Measurements from ENCODE around the gene ELK4.

Gene ELK4

DNA sequence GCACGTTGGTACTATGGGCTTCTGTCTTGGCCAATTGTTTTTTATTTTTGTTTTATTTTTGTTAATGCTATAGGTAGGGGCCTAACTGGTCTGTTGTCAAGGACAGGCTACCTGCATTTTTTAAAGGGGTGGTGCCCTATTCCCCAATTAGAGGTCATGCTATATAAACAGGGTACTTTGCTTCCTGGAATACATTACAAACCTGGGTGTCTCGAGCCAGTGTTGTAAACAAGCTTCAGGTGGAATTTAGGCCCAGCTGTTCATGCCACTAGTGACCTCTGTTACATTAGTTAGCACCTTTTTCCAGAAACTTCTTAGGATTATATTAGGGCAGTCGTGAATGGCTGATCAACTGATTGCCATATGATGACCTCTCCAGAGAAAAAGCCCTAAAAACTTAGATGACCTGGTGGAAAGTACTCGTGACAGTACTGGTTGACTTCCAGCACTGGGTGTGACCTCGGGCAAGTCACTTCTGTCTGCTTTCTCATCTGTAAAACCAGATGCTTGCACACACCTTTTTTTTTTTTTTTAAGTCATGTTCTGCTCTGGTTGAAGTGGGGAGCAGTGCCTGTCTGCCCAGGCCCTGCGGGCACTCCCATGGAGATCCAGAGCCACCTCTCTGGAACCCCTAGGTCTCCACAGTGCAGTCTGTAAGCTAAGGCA, 46.5 kb downstream of the ELK4 start:
- H3K4me3 ChIP-seq: no peak overlapping the region
- H3K27ac ChIP-seq: no peak overlapping the region
- no peak for TF ChIP-seq Cebpa-rat (IDR thresholded peaks at IDR 0.05)
- peaks cover 42% of the 10 kb centered on the region for H3K4me1 ChIP-seq
- no peaks in the 10 kb centered on the region for H3K36me3 ChIP-seq
- no peaks in the 10 kb centered on the region for H3K9me3 ChIP-seq
- no peak overlapping the region for H3K9ac ChIP-seq
- H4K20me1 ChIP-seq: no peaks in the 10 kb centered on the region
- no peaks in the 10 kb centered on the region for H3K27me3 ChIP-seq
- no peak overlapping the region for H3K4me2 ChIP-seq

DNA sequence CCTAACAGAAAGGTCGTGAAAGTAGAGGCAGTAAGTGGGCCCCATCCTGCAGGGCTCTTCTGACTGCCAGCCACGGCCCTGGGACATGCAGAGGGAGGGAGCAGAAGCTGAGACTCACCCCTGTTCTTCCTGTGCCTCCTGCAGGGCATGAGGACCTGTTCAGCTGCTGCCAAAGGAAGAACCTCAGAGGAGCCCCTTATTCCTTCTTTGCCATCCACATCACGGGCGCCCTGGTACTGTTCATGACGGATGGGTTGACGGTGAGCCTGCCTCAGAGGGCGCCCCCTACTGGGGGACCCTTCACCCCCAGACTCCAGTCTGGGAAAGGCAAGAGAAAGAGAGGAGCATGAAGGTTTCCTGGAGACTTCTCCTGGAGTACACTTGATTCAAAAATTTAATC, 47.1 kb downstream of the ELK4 start:
- Histone ChIP-seq H3K9me3 (no peaks in the 10 kb centered on the region), H3K4me1 (peaks cover 39% of the 10 kb centered on the region), H3K27ac (no peak overlapping the region), H3K4me2 (no peak overlapping the region), H3K27me3 (no peaks in the 10 kb centered on the region), H3K9ac (no peak overlapping the region), H3K4me3 (no peak overlapping the region), H4K20me1 (no peaks in the 10 kb centered on the region), H3K36me3 (no peaks in the 10 kb centered on the region)
- no peak for TF ChIP-seq Cebpa-rat (IDR thresholded peaks at IDR 0.05)

DNA sequence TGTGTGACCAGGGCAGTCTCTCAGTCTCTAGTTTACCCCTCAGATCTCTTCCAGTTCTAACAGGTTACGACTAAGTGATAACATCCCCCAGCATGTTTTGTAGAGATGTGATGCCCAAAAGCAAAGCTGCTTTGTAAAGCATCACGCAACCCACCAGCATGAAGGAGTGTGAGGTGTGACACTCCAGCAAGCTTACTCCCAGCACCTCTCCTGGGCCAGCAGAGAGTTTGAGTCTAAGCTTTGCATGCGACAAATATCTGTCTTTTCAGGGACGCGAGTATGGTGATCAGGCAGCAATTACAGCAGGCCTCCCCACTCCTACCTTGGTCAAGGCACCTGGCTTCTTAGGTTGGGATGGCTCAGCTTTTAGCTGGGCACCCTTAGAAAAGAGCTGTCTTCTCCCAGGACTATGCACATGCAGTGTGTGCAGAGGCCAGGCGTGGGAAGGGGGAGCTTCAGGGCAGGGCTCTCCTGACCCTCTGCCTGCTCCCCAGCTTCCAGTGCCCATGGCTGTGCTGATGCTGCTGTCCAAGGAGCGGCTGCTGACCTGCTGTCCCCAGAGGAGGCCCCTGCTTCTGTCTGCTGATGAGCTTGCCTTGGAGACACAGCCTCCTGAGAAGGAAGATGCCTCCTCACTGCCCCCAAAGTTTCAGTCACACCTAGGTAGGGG, 48.2 kb downstream of the ELK4 start:
- Histone ChIP-seq H3K27ac (no peak overlapping the region), H4K20me1 (no peaks in the 10 kb centered on the region), H3K36me3 (no peaks in the 10 kb centered on the region), H3K4me1 (peaks cover 35% of the 10 kb centered on the region), H3K4me3 (no peak overlapping the region), H3K27me3 (no peaks in the 10 kb centered on the region), H3K9ac (peak overlapping the region; percentile 7; the same call in 1 of the 2 replicates), H3K4me2 (peak overlapping the region; percentile 75), H3K9me3 (no peaks in the 10 kb centered on the region)
- no peak for TF ChIP-seq Cebpa-rat (IDR thresholded peaks at IDR 0.05)

DNA sequence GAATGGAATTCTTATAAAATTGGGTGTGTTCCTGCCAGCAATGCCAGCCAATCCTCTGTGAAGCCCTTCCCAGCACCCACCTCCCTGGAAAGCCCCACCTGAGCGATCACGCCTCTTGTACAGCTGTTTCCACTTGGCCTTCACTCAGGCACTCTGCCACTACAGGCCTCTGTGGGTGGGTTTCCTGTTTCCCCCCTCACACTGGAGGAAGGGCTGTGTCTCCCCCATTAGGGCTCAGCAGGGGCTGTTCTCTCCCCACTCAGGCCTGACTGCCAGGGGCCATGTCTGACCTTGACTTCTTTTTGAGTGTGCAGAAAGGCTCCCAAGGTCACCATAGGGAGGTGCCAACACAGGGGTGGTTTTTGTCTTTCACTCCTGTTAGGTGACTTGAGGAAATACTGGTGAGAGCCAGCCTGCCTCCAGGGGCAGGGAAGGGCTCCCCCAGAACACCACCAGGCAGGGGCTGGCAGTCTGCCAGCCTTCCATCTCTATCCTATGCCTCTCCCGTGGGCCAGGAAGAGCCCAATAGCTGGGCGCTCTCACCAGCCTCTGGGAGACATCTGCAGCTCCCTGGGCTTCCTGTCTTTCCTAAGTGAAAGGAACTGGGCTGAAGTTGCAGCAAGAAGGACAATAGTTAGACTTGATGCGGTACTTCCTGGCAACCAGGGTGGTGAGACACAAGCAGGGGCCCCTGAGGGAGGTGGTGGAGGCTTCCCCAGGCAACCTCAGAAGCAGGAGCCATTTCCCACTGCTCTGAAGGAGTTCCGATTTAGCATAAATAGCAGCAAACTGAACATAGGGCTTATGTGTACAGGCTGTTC, 49.1 kb downstream of the ELK4 start:
- peak overlapping the region; percentile 40; the same call in 1 of the 2 replicates for H3K27ac ChIP-seq
- H3K4me2 ChIP-seq: peak overlapping the region; percentile 75
- H4K20me1 ChIP-seq: no peaks in the 10 kb centered on the region
- H3K4me1 ChIP-seq: peaks cover 26% of the 10 kb centered on the region
- no peaks in the 10 kb centered on the region for H3K27me3 ChIP-seq
- no peak overlapping the region for H3K4me3 ChIP-seq
- H3K36me3 ChIP-seq: no peaks in the 10 kb centered on the region
- H3K9ac ChIP-seq: peak overlapping the region; percentile 14; the same call in 1 of the 2 replicates
- no peaks in the 10 kb centered on the region for H3K9me3 ChIP-seq
- no peak for TF ChIP-seq Cebpa-rat (IDR thresholded peaks at IDR 0.05)

DNA sequence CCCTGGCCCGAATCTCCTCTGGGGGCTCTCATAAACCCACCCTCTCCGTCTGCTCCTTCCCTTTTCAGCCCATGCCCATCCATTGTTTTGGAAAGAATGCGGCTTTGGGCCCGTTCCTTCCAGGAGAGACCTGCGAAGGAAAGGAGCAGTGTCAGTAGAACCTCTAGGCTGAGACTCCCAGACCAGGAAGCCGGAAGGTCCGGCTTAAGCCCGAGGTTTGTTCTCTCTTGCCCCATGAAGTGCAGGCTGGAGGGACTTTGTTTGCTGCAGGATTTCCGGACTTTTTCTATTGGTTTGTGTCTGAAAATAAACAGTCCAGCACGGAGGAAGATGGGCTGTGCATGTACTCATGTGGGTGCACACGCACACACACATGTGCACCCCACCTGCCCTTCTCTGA, 49.8 kb downstream of the ELK4 start:
- no peaks in the 10 kb centered on the region for H3K27me3 ChIP-seq
- H3K9ac ChIP-seq: peak overlapping the region; percentile 14; the same call in 1 of the 2 replicates
- peaks cover 25% of the 10 kb centered on the region for H3K4me1 ChIP-seq
- no peaks in the 10 kb centered on the region for H3K9me3 ChIP-seq
- no peaks in the 10 kb centered on the region for H4K20me1 ChIP-seq
- no peak for TF ChIP-seq Cebpa-rat (IDR thresholded peaks at IDR 0.05)
- peak overlapping the region; percentile 75 for H3K4me2 ChIP-seq
- peak overlapping the region; percentile 40; the same call in 1 of the 2 replicates for H3K27ac ChIP-seq
- no peaks in the 10 kb centered on the region for H3K36me3 ChIP-seq
- no peak overlapping the region for H3K4me3 ChIP-seq

DNA sequence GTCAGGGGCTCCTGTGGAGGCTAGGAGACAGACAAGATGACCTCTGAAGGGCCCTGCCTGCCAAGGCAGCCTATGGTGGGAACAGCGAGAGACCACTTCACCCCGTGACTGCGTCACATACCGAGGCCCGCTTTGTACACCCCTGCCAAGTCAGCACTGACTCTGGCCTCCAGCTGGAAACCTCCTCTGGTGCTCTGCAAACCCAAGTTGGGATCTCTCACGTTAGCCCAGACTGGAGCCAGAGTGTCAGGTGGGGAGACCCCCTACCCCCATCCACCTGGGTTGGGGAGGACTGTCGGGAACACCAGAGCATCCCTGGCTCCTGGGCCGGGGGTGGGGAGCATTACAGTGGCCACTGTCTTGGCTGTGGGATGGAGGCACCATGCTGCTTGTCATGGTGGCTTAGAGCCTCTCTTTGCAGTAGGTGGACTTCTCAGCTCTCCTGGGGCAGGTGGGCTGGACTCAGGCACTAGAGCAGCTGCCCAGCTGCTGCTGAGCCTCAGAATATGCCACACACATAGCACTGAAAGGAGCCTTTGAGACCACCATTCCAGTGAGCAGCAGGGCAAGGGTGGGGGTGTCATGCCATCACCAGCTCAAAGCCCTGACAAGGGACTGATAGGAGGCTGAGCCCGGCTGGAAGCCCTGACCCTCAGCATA, 50.4 kb downstream of the ELK4 start:
- H3K4me2 ChIP-seq: peak overlapping the region; percentile 75; the same call in 1 of the 2 replicates
- peaks cover 25% of the 10 kb centered on the region for H3K4me1 ChIP-seq
- H3K27me3 ChIP-seq: no peaks in the 10 kb centered on the region
- no peaks in the 10 kb centered on the region for H4K20me1 ChIP-seq
- no peaks in the 10 kb centered on the region for H3K9me3 ChIP-seq
- H3K9ac ChIP-seq: no peak overlapping the region; the same call in 1 of the 2 replicates
- H3K36me3 ChIP-seq: no peaks in the 10 kb centered on the region
- H3K27ac ChIP-seq: no peak overlapping the region
- no peak overlapping the region for H3K4me3 ChIP-seq
- TF ChIP-seq Cebpa-rat (IDR thresholded peaks at IDR 0.05): no peak

DNA sequence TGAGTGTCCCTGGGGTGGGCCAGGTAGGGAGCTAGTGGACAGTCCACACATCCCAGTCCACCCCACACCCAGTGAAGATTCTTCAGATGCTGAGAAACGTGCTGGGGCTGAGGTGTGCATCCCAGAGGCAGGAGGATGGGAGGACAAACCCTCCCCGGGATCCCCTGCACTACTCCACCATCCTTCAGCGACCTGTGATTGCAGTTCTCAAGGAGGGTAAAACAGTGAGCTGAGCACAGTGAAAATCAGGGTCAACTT, 51.0 kb downstream of the ELK4 start:
- no peaks in the 10 kb centered on the region for H3K9me3 ChIP-seq

DNA sequence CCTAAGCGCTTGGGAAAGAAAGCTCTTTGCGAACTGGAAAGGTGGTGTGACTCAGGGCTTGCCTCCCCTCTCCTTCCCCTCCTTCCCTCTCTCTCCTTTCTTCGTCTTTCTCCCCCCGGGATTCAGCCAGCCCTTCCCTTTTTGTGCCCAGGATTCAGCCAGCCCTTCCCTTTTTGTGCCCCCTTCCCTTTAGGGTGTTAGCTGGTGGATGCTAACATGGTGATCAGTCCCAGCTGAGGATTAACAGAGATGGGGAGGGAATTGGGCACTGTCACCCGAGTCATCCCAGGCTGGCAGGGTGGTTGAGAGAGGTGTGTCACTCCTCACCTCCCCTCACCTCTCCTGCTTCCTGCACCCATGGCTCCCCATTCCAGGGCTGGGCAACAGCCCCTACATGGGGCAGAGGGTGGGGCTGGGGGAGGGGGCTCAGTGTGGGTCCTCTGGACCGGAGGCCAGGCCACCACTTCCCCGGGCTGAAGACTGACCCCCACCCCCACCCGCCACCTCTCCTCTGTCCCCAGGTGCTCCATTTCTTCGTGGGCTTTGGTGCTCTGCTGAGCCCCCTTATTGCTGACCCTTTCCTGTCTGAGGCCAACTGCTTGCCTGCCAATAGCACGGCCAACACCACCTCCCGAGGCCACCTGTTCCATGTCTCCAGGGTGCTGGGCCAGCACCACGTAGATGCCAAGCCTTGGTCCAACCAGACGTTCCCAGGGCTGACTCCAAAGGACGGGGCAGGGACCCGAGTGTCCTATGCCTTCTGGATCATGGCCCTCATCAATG, 51.5 kb downstream of the ELK4 start:
- H3K27me3 ChIP-seq: no peaks in the 10 kb centered on the region
- TF ChIP-seq Cebpa-rat (IDR thresholded peaks at IDR 0.05): no peak
- H3K27ac ChIP-seq: no peak overlapping the region
- no peaks in the 10 kb centered on the region for H3K36me3 ChIP-seq
- H4K20me1 ChIP-seq: no peaks in the 10 kb centered on the region
- H3K9ac ChIP-seq: no peak overlapping the region
- H3K4me3 ChIP-seq: no peak overlapping the region
- H3K4me1 ChIP-seq: peaks cover 25% of the 10 kb centered on the region
- H3K9me3 ChIP-seq: no peaks in the 10 kb centered on the region
- H3K4me2 ChIP-seq: no peak overlapping the region

More for the DNA sequence above, 51.0 kb downstream of the ELK4 start:
- no peak overlapping the region for H3K9ac ChIP-seq
- H3K4me1 ChIP-seq: peaks cover 25% of the 10 kb centered on the region
- H4K20me1 ChIP-seq: no peaks in the 10 kb centered on the region
- no peak for TF ChIP-seq Cebpa-rat (IDR thresholded peaks at IDR 0.05)
- H3K4me2 ChIP-seq: no peak overlapping the region
- no peak overlapping the region for H3K27ac ChIP-seq
- no peaks in the 10 kb centered on the region for H3K27me3 ChIP-seq
- no peaks in the 10 kb centered on the region for H3K36me3 ChIP-seq
- no peak overlapping the region for H3K4me3 ChIP-seq

DNA sequence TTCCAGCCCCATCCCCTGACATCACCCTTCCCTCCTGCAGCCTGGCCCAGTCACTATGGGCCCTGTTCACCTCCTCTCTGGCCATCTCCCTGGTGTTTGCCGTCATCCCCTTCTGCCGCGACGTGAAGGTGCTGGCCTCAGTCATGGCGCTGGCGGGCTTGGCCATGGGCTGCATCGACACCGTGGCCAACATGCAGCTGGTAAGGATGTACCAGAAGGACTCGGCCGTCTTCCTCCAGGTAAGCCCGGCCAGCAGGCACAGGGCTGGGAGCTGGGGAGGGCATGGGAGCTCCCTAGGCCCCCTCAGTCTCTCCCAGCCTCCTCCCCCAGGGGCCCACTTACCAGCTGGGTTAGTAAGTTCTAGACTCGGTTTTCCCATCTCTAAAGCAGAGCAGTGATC, 52.1 kb downstream of the ELK4 start:
- no peak overlapping the region for H3K4me2 ChIP-seq
- no peak for TF ChIP-seq Cebpa-rat (IDR thresholded peaks at IDR 0.05)

More for the DNA sequence above, 52.1 kb downstream of the ELK4 start:
- Histone ChIP-seq H3K9ac (no peak overlapping the region), H3K4me1 (peaks cover 25% of the 10 kb centered on the region), H3K36me3 (no peaks in the 10 kb centered on the region), H3K4me3 (no peak overlapping the region), H3K27me3 (no peaks in the 10 kb centered on the region), H3K9me3 (no peaks in the 10 kb centered on the region), H3K27ac (no peak overlapping the region), H4K20me1 (no peaks in the 10 kb centered on the region)
